Stimulated activated CD4-positive, alpha-beta T cell treated with anti-CD3 and anti-CD28 coated beads, Interleukin-4, amount 100 ng/mL, for 48 hours (primary cell): ENCODE results near the gene RNF144A.

Source experiments
- DNase-seq, 2 donors: peaks; one replicate each; pipeline ENCODE4 v3.0.0-alpha.2; 2020; ENCODE audit warnings: low read depth in 2 of 2

Gene RNF144A

GRCh38 chr2:7007488-7007845, 90.3 kb downstream of the RNF144A start:
- DNase-seq, result no peak

GRCh38 chr2:7007846-7008741, 90.9 kb downstream of the RNF144A start:
- DNase-seq, result no peak

GRCh38 chr2:7009207-7009911, 92.1 kb downstream of the RNF144A start:
- DNase-seq, result no peak

GRCh38 chr2:7010391-7011054, 93.3 kb downstream of the RNF144A start:
- DNase-seq, result no peak

GRCh38 chr2:7011356-7012083, 94.3 kb downstream of the RNF144A start:
- DNase-seq, result no peak

- DNase-seq, result no peak
Observed at GRCh38 chr2:7012141-7012764, 95.0 kb downstream of the RNF144A start.

GRCh38 chr2:7013471-7014160, 96.4 kb downstream of the RNF144A start:
- no peak for DNase-seq

GRCh38 chr2:7014174-7014640, 97.0 kb downstream of the RNF144A start:
- no peak for DNase-seq

- DNase-seq, result no peak
Observed at GRCh38 chr2:7015007-7015950, 98.1 kb downstream of the RNF144A start.

GRCh38 chr2:7016148-7016547, 98.9 kb downstream of the RNF144A start:
- no peak for DNase-seq

- DNase-seq, result no peak
Observed at GRCh38 chr2:7016601-7017211, 99.5 kb downstream of the RNF144A start.

GRCh38 chr2:7017671-7018281, 100.6 kb downstream of the RNF144A start:
- no peak for DNase-seq

GRCh38 chr2:7018282-7018701, 101.1 kb downstream of the RNF144A start:
- no peak for DNase-seq

GRCh38 chr2:7018767-7019166, 101.6 kb downstream of the RNF144A start:
- DNase-seq, result no peak

GRCh38 chr2:7019191-7019590, 102.0 kb downstream of the RNF144A start:
- no peak for DNase-seq

- DNase-seq, result no peak
Observed at GRCh38 chr2:7020059-7020458, 102.8 kb downstream of the RNF144A start.

GRCh38 chr2:7020468-7020867, 103.3 kb downstream of the RNF144A start:
- DNase-seq, result no peak

GRCh38 chr2:7020939-7021470, 103.8 kb downstream of the RNF144A start:
- no peak for DNase-seq
